ENCODE data around the gene NRDC.
"Not testable (repeated sequence)": the region's sequence is repeated elsewhere in the genome, so short reads cannot be mapped to it uniquely, and the experiment has no call there.

Gene NRDC

GRCh38 chr1:51839094-51839493 is 39.4 kb downstream of the NRDC start:
- peak overlapping the region; percentile 37; the same call in 1 of the 2 replicates for H3K27ac ChIP-seq
- no peak for TF ChIP-seq CTCF (conservative IDR thresholded peaks at IDR 0.05)

GRCh38 chr1:51837243-51837642 is 41.3 kb downstream of the NRDC start:
- TF ChIP-seq CTCF (conservative IDR thresholded peaks at IDR 0.05) = no peak
- H3K27ac ChIP-seq = peak overlapping the region; percentile 19

GRCh38 chr1:51833700-51834099 is 44.8 kb downstream of the NRDC start:
- no peak for TF ChIP-seq CTCF (conservative IDR thresholded peaks at IDR 0.05)

GRCh38 chr1:51829058-51829457 is 49.5 kb downstream of the NRDC start:
- H3K27ac ChIP-seq = no peak overlapping the region
- TF ChIP-seq CTCF (conservative IDR thresholded peaks at IDR 0.05) = no peak

More at GRCh38 chr1:51833700-51834099, 44.8 kb downstream of the NRDC start:
- H3K27ac ChIP-seq = no peak overlapping the region

- TF ChIP-seq CTCF (conservative IDR thresholded peaks at IDR 0.05) = no peak
- H3K27ac ChIP-seq = no peak overlapping the region
These were observed 58.7 kb downstream of the NRDC start for GRCh38 chr1:51819810-51820209.

GRCh38 chr1:51819021-51819420 is 59.5 kb downstream of the NRDC start:
- H3K27ac ChIP-seq = not testable (repeated sequence)

- no peak overlapping the region for H3K27ac ChIP-seq
- TF ChIP-seq CTCF (conservative IDR thresholded peaks at IDR 0.05) = no peak
These were observed 60.0 kb downstream of the NRDC start for GRCh38 chr1:51818487-51818886.

- no peak overlapping the region for H3K27ac ChIP-seq
- TF ChIP-seq CTCF (conservative IDR thresholded peaks at IDR 0.05) = no peak
These were observed 64.0 kb downstream of the NRDC start for GRCh38 chr1:51814513-51814912.

Data from VCaP (cell line).